ENCODE measurements around the gene SLC9B2.

The SLC9B2 gene

DNA sequence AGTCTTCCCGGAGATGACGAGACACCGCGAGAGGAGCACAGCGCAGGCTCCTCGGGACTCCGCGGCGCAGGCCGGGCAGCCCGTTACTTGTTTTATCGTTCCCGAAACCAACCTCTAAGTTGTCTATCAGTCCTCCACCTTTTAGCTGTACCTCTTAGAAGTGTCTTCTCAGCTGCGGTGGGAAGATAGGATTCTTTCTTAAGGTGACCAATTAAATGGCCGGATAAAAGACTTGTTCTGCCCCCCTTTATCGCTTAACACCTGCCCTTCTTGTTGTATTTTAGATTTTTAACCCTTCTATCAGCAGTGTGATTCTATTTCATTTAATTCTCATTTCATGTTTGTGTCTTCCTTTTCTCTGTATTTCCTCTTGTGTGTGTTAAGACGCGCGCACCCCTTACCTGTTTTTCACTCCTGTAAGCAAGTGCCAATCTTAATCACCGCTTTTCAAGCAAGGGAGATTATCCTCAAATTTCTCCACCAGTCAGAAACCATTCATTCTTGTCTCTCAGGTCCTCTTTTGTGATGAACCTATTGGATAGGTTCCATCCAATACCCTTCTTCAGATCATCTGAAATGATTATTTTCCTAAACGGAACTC is at the start of gene SLC9B2:
Gene SLC9B2 (minus strand): TSS at position 15 of the 601 bp plus-strand sequence. CDS start 9,211 bp downstream, outside the sequence.
- DNase-seq (ENCODE audit: low read depth): no peak

DNA sequence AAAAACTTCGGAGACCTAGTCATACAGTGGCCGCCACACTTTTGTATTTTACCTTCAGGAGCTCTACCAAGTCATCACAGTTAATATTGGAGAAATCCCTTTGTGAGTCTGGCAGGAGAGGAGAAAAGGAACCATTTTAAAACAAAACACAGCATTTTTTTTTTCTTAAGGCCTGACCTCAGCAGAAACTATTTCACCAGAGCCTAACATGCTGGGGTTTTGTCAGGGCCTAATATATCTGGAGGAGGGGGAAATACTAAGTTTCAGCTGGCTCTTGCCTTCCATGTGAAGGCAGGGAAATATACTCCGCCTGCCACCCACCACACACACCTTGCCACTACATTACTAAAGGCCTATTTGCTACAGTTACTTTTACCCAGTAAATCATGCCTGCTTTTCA is 49.6 kb upstream of the SLC9B2 start:
- no peak for DNase-seq (ENCODE audit: low read depth)

DNA sequence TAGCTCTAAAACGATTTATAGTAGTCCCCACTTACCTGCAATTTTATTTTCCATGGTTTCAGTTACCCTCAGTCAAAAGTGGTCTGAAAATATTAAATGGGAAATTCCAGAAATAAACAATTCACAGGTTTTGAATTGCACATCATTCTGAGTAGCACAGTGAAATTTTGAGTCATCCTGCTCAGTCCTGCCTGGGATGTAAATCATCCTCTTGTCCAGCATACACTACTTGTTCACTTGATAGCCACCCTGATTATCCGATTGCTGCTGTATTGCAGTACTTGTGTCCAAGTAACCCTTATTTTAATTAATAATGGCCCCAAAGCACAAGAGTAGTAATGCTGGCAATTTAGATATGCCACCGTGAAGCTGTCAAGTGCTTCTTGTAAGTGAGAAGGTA is 46.6 kb upstream of the SLC9B2 start:
- no peak for DNase-seq (ENCODE audit: low read depth)

- DNase-seq (ENCODE audit: low read depth): no peak
Measured at GRCh38 chr4:103118166-103118565, 41.6 kb upstream of the SLC9B2 start.

DNA sequence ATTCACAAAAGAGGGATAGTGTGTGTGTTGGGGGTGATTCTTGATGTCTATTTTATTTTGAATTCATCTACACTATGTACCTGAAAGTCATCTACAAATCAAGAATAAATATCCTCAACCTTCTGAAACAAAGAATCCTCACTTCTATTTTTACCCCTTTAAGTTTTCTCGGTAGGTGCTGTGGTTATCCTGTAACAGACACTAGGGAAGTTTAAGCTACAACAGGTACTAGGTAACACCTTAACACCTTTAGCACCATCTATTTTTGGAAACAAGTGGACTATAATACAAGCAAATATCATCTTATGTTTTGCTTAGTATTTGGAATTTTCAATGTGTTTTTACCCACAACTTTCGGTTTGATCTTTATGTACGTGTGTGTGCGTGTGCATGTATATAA is 35.0 kb upstream of the SLC9B2 start:
- no peak for DNase-seq (ENCODE audit: low read depth)

DNA sequence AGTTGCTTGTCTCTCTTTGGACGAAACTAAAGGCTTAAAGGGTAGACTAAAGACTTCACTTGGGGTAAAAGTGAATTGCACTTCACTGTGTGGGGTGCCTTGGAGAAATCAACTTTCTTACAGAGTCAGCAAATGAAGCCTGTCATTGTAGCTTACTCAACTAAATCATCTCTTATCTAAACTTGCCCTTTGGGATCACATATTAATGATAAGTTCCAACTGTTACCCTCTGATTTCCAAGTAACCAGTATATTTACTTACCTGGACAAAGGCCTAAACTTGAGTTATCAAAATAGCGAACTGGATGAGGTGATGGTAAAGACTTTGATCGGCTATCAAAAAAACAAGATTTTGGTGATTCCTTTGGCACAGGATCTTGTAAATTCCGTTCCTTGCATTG is 32.0 kb upstream of the SLC9B2 start:
- DNase-seq (ENCODE audit: low read depth): no peak

DNA sequence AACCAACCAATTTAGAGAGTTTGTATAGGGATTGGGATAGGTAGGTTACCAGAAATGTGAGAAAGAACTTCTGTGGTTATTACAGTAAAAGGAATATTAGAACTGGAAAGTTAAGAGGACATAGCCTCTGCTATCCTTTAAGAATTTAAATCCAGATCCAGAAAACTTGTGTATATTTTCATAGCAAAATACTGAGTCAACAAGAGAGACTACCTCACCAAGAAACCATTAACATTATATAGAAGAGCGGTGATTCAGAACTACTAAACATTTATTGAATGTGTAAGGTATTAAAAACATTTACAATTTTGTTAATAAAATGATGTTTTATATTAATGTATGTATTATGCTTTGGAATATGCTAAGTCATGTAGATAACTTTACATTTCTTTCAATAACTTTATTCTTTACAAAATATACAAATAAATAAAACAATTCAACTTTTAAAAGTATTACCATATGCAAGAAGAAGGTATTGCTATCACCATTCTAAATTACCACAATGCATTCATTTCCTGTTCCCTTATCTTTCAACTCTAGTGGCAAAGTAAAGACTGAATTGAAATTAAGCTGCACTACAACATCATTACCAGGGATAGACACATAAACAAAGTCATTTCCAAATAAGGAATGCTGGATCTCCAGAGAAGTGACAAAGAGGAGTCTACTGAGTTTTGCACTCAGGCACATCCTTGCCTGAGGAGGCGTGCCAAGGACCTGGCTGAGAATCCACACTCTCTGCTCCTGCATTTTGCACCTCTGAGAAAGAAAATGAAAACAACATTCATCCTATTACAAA is 29.2 kb upstream of the SLC9B2 start:
- DNase-seq (ENCODE audit: low read depth): no peak

DNA sequence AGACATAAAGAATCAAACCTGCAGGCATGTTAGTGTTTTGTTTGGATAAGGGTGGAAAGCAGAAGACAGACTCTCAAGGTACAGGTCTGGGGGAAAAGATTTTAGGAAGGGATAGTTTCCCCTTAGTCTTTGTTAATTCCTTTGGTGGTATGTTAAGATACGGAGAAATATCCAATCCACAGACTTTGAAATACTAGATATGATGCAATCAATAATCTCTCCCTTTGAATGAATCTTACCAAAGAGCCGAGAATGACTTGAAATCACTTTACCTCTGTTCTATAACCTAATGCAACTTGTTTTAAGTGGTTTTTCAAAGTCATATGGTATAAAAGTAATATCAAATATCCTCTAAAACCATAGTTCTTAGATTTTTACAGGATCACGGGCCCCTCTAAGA is 28.3 kb upstream of the SLC9B2 start:
- DNase-seq (ENCODE audit: low read depth): no peak

GRCh38 chr4:103100691-103101090 is 24.1 kb upstream of the SLC9B2 start:
- no peak for DNase-seq (ENCODE audit: low read depth)

GRCh38 chr4:103099691-103100392 is 23.3 kb upstream of the SLC9B2 start, which contains the start of gene BDH2:
Gene BDH2 (minus strand): TSS chr4:103099834. CDS start chr4:103096254, 3,580 bp downstream.
- peak; percentile 74 for DNase-seq (ENCODE audit: low read depth)

GRCh38 chr4:103098756-103099440 is 22.3 kb upstream of the SLC9B2 start:
- no peak for DNase-seq (ENCODE audit: low read depth)

DNA sequence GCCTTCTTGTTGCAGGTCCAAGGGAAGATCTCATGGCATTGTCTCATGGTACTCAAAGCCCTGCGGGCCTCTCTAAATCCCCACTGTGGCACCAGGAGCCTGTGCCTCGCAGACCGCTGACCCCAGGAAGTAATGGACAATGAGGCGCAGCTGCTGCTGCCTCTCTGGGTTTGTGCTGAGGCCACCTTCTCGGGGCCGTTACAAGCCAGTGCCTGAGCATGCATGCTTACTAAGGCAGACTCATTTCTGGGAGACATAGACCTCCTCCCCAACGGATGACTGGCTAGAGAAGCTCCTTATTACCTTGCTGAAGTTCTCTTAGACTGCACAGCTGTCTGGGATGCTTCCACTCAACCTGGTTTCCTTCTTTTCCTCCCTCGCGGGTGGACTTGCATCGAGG is 21.8 kb upstream of the SLC9B2 start:
- DNase-seq (ENCODE audit: low read depth): no peak

GRCh38 chr4:103097112-103097511 is 20.6 kb upstream of the SLC9B2 start:
- DNase-seq (ENCODE audit: low read depth): no peak

DNA sequence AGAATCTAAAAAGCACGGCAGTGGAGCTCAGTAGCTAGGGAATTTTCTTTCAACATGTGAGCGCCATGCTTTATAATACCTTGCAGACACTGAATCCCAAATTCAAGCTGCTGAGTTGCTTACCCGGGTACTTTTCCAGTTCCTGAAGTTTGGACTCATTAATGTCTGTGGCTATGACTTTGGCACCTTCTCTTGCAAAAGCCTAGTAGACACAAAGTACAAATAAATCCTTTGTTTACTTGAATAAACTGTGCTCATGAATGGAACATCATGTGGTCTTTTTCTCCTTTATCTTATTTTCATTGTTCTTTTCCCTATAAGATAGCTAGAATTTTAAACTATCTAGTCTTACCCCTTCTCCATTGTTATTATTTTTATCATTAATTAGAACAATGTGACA is 18.5 kb upstream of the SLC9B2 start:
- DNase-seq (ENCODE audit: low read depth): no peak

DNA sequence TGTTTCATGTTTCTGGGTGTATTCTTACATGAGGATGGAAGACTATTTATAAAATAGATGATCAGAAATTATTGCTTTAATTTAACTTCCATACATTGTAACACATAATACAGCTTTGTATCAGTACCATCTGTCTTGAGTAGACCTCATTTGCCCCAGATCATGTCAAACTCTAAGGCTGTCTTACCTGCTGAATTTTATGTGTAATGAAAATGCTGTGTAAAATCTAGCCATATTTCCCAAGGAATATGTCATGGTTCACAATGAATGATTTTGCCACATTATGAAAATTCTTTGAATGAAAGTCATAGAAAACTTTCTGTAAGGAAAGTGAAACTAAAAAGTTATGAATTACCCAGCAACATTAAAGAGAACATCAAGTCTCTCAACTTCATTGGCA is 15.7 kb upstream of the SLC9B2 start:
- no peak for DNase-seq (ENCODE audit: low read depth)

DNA sequence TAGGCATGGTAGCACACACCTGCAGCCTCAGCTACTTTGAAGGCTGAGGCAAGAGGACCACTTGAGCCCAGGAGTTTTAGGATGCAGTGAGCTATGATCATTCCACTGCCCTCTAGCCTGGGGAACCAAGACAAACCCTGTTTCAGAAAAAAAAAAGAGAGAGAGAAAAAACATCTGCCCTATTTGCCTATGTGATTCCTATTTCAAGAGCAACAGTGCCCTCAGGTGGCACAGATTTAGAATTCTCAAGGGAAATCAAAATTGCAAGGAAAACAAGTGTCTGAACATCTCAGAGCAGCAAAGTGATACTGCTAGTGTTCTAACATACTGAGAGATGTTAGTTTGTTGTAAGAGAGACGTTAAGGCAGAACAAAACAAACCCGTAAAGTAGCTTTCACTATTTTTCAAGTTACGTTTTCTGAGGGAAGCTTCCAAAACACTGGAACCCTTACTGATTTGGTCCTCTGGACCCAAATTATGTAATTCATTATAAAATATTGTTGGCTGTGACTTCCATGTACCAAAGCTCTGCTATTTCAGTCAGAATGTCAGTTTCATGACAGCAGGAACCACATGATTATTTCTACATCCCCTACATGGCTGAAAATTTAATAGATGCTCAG is 15.2 kb upstream of the SLC9B2 start:
- DNase-seq (ENCODE audit: low read depth): no peak

DNA sequence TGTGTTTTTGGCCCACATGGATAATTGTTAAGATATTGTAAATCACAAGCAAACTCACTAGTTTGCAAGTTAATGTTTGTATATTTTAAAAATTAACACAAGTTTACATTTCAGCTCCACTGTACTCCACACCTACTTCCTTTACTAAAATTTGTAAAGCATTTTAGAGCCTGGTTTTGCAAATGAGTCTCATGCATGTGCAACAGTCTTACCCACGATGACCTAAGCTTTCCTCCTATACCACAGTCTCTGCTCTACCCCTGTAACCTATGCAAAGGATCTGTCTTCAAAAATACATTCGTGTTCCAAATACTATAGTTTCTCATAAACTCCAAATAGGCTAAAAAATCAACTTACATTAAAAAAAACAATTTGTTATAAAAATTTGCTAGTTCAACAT is 12.9 kb upstream of the SLC9B2 start:
- DNase-seq (ENCODE audit: low read depth): no peak

GRCh38 chr4:103086551-103086950 is 10.0 kb upstream of the SLC9B2 start:
- DNase-seq (ENCODE audit: low read depth): no peak

DNA sequence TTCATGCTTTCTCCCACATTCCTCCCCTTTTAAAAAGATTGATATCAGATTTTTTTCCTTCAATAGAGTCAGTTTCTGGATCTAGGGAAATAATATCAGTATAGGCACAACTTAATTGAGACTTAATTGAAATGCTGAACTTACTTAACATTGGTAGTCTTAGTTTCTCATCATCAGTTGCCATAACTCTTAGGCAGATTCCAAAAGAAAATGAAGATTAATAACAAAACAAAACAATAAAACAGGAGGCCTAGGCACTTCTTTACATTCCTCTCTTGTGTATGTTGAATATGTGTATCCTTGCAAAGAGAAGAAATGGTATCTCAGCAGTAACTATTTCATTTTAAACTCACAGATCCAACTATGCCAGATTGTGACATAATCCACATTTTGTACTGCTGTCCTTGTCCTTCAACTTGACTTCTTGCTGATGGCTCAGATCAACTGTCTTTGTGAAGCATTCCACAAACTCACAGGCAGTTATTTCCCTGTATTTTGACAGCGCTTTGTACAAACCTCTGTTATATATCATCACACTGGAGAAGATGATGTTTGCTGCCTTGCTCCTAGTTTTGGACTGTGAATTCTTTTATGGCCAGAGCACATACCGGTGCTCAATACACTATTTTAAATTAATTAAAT is 9.1 kb upstream of the SLC9B2 start:
- DNase-seq (ENCODE audit: low read depth): no peak

DNA sequence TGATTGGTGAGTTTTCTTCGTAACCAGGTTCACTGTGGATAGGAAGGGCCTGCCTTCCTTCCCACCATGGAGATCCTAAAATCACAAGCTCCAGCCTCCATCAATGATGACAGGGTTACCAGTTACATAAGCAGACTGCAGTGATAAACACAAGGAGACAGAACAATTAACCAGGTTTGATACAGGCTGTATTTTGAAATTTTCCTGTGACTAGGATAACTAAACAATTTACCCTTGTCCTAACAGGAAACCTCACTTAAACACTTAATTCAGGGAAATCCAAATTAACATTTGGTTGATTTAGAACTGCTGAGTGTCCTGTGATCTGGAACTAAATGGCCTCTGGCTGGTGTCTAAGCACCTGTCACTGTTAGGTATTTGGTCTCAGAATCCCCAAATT is 3.1 kb upstream of the SLC9B2 start:
- DNase-seq (ENCODE audit: low read depth): no peak

All from HS-27A (cell line).